ENCODE measurements around the gene EFCAB6. TPM values are rescaled to one million over a fixed set of nuclear protein-coding genes. Genes with fewer than 3 reads are reported as not detected.

The EFCAB6 gene
- polyA plus RNA-seq, 3 donors from 2014 or later: 0.04 to 0.18 TPM; not detected in 1

DNA sequence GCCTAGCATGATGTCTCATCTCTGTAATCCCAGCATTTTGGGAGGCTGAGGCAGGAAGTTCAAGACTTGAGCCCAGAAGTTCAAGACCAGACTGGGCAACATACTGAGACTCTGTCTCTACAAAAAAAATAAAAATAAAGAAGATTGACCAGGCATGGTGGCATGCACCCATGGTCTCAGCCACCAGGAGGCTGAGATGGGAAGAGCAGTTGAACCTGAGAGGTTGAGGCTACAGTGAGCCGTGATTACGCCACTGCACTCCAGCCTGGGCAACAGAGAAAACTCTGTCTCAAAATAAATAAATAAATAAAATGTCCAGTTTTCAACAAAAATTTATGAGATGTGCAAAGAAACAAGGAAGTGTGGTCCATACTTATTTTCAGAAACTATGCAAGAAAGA is 28.3 kb downstream of the EFCAB6 start:
- Mint-ChIP-seq H3K36me3 (no peaks in the 10 kb centered on the region), H3K27ac (no peak overlapping the region), H3K9me3 (no peaks in the 10 kb centered on the region), H3K4me3 (no peak overlapping the region), H3K4me1 (no peaks in the 10 kb centered on the region), H3K27me3 (ENCODE audit: low read depth in 3 of 3) (peaks cover 5 to 11% (median 6%) of the 10 kb centered on the region in 3 donors)
- DNase-seq: no peak

DNA sequence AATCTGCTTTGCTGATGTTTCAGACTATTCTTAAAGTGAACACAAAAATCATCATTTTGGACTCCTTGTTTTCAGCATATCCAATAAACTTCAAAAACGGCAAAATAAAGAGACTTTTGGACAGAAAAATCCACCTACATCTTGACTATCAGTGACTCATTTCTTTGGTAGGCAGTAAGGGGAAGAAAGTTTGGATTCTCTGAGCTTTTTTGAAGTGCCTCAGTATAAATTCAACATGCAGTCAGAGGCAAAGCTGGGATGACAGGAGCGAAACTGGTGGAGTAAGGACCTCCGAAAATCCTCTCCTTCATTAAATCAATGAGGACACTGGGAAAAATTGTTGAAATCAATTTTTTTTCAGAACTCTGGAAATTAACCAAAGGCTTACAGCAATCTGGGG is 29.7 kb downstream of the EFCAB6 start:
- DNase-seq: no peak
- Mint-ChIP-seq H3K27me3 (ENCODE audit: low read depth in 3 of 3) (peaks cover 3 to 11% (median 5%) of the 10 kb centered on the region in 3 donors), H3K27ac (no peak overlapping the region), H3K9me3 (no peaks in the 10 kb centered on the region), H3K4me1 (no peaks in the 10 kb centered on the region), H3K36me3 (no peaks in the 10 kb centered on the region), H3K4me3 (no peak overlapping the region)

DNA sequence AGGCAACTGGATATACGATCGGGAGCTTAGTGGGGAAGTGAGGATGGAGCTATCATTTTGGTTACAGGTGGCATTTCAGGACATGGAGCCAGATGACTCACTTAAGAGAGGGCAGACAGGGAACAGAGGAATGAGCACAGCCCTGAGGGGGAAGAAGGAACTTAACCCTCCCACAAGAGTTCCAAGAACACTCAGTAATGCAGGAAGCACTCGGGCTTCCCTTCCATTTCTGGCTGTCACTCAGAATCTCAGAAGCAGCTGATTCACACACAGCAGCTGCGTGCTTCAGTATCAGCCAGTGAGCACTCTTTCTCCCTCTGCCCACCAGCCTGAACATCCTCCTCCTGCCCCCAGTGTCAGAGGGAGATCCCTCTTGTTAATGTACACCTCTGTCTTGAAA is 34.8 kb downstream of the EFCAB6 start:
- H3K36me3 Mint-ChIP-seq: no peaks in the 10 kb centered on the region

DNA sequence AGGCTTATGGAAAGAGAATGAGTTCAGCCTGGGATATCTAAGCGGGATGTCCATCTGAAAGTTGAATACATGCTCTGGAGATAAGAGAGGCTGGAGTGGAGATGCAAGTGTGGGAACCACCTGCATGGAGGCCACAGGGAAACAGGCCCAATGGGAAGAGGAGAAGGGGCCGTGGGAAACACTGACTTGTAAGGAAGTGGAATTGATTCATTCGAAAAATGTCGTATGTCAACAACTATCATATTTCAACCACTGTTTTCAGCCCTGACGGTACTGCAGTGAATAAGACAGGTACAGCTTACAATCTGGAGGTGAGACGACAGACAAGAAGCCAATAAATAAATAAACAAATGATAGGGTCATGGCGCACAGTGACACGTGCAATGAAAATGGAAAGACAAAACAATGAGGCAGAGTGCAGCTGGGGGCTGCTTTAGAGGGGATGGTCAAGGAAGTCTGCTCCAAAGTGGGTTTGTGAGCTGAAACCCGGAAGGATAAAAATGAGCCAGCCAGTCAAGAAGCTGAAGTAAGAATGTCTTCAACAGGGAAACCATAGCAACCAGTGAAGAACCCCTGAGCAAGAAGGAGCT is 35.9 kb downstream of the EFCAB6 start:
- H3K4me3 Mint-ChIP-seq: no peak overlapping the region
- H3K9me3 Mint-ChIP-seq: no peaks in the 10 kb centered on the region
- H3K4me1 Mint-ChIP-seq: no peaks in the 10 kb centered on the region
- H3K36me3 Mint-ChIP-seq: no peaks in the 10 kb centered on the region
- no peak overlapping the region for H3K27ac Mint-ChIP-seq
- no peak for DNase-seq
- peaks cover 4 to 11% (median 6%) of the 10 kb centered on the region in 3 donors for H3K27me3 Mint-ChIP-seq (ENCODE audit: low read depth in 3 of 3)

More for the DNA sequence above, 34.8 kb downstream of the EFCAB6 start:
- Mint-ChIP-seq H3K4me3 (no peak overlapping the region), H3K27me3 (ENCODE audit: low read depth in 3 of 3) (peaks cover 0 to 8% (median 4%) of the 10 kb centered on the region in 3 donors), H3K4me1 (no peaks in the 10 kb centered on the region), H3K27ac (no peak overlapping the region), H3K9me3 (no peaks in the 10 kb centered on the region)
- no peak for DNase-seq

DNA sequence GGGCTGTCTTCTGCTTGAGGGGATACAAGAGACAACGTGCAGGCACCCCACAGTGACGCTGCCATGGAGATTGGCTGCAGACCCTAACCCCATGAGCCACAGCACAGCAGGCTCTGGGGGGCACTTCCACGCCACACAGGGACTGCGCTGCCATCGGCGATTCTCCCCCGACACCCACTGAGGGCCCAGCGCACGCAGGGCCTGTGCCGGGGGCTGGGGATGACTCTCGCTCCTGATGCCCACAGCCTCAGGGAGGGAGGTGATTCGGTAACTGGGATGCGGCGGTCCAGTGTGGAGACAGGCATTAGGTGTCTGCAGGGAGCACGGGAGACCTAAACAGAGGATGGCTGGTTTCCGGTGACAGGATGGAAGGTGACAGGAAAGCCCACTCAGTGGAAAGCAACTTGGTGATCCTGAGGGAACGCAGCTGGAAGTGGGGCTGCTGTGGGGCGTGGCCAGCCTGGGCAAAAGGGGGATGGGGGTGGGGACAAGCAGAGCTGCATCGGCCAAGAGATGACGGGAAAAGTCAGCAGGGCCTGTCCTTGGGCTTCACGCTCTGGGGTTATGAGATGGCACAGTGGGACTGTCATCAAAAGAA is 37.7 kb downstream of the EFCAB6 start:
- Mint-ChIP-seq H3K27ac (no peak overlapping the region), H3K27me3 (ENCODE audit: low read depth in 3 of 3) (peaks cover 4 to 7% (median 6%) of the 10 kb centered on the region in 3 donors), H3K4me1 (no peaks in the 10 kb centered on the region), H3K4me3 (no peak overlapping the region), H3K36me3 (no peaks in the 10 kb centered on the region), H3K9me3 (no peaks in the 10 kb centered on the region)
- no peak for DNase-seq

DNA sequence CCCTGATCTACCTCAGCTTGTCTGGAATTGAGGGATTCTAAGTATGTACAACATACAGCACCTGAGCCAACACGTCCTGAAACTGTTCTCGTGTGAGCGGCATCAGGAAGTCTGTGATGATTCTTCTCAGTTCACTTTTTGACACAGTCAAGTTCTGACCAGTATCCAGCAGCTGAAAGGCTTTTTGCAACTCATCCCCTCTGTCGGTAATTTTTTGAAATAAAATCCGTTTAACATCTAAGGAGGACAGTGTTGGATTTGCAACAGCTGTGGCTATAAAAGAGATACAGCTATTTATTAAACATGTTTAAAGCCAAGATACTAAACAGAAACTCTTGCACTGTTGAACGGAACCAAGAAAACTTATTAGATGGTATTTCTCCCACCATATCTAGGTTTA is 39.3 kb downstream of the EFCAB6 start:
- H3K9me3 Mint-ChIP-seq: no peaks in the 10 kb centered on the region
- H3K27ac Mint-ChIP-seq: no peak overlapping the region
- no peak for DNase-seq
- H3K36me3 Mint-ChIP-seq: no peaks in the 10 kb centered on the region
- H3K27me3 Mint-ChIP-seq (ENCODE audit: low read depth in 3 of 3): peaks cover 4 to 7% (median 6%) of the 10 kb centered on the region in 3 donors
- H3K4me1 Mint-ChIP-seq: no peaks in the 10 kb centered on the region
- no peak overlapping the region for H3K4me3 Mint-ChIP-seq

DNA sequence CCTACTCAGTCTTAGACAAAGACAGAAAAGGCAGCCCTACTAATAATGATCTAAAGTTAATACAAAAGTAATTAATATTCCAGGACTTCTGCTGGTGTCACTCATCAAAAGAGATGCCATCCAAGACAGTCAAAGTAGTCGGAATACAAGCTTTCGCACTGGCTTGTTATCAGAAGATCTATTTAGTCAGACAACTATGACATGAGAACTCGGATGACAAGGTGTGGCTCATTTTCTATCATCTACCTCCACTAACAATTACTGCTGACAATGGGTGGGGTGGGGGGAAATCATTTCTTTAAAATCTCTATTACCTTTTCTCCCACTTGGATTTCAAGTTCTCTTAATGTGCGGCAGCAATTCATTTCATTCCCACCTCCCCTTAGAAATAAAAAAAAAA is 56.7 kb downstream of the EFCAB6 start:
- Mint-ChIP-seq H3K36me3 (no peaks in the 10 kb centered on the region), H3K4me3 (no peak overlapping the region), H3K27ac (no peak overlapping the region), H3K4me1 (no peaks in the 10 kb centered on the region), H3K27me3 (ENCODE audit: low read depth in 3 of 3) (peaks cover 3 to 12% (median 8%) of the 10 kb centered on the region in 3 donors), H3K9me3 (peaks cover 0 to 2% (median 0%) of the 10 kb centered on the region in 6 donors)
- DNase-seq: no peak

DNA sequence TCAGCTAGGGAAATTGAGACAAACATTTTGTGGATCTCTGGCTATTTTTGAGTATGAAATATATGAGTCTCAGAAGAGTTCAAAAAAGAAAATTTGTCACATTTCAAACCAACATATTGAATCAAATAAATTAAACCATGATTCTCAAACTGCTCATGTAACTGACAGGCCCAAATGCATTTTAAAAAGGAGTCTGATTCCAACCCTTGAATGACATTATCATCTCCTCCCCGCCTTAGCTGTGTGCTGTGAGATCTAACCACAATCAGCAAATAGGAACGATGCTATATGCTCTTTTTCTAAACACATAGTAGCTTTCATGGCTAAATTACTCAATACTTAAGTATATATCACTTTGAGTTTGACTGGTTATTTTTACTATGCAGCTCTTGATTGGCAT is 57.1 kb downstream of the EFCAB6 start:
- no peak for DNase-seq
- H3K9me3 Mint-ChIP-seq: peaks cover 0 to 2% (median 0%) of the 10 kb centered on the region in 6 donors
- H3K27me3 Mint-ChIP-seq (ENCODE audit: low read depth in 3 of 3): peaks cover 3 to 12% (median 8%) of the 10 kb centered on the region in 3 donors
- H3K36me3 Mint-ChIP-seq: no peaks in the 10 kb centered on the region
- no peaks in the 10 kb centered on the region for H3K4me1 Mint-ChIP-seq
- no peak overlapping the region for H3K4me3 Mint-ChIP-seq
- H3K27ac Mint-ChIP-seq: no peak overlapping the region

DNA sequence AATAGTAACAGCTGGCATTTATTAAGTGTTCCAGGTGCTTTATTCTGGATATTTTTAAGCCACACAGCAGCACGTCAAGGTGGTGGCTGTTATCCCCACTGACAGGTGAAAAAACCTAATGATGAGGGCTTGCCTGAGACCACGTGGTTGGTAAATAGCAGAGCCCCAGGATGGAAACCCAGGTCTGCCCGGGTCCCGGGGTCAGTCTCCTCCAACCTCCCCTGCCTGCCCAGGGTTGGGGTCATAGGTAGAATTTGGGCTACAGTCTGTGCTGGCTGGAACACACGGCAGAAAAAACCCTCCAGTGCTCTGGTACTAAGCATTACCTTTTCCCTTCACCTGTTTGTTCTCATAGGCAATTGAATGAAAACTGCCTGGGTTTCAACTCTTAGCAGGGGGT is 57.9 kb downstream of the EFCAB6 start:
- peaks cover 3 to 12% (median 6%) of the 10 kb centered on the region in 3 donors for H3K27me3 Mint-ChIP-seq (ENCODE audit: low read depth in 3 of 3)
- no peaks in the 10 kb centered on the region for H3K4me1 Mint-ChIP-seq
- no peak overlapping the region for H3K27ac Mint-ChIP-seq
- peaks cover 0 to 2% (median 0%) of the 10 kb centered on the region in 6 donors for H3K9me3 Mint-ChIP-seq
- H3K4me3 Mint-ChIP-seq: no peak overlapping the region
- H3K36me3 Mint-ChIP-seq: no peaks in the 10 kb centered on the region
- DNase-seq: no peak

DNA sequence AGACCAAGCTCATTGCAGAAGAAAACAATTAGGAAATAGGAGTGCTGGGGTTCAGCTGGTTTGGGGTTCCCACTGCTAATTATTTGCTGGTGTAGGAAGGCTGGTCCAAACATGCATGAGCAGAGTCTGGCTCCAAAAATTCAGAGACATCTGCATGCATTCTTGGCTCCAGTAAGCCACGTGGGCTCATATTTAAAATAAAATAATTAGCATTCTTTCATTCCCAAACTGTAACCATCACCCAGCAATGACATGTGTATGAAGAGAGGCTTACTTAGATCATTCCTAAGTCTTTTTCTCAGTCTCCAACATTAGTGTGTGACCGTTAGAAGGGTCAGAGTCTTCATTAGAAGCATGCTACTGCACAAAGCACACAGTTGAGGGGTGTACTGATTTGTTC is 58.4 kb downstream of the EFCAB6 start:
- Mint-ChIP-seq H3K4me3 (no peak overlapping the region), H3K9me3 (peaks cover 0 to 2% (median 0%) of the 10 kb centered on the region in 6 donors), H3K36me3 (no peaks in the 10 kb centered on the region), H3K27ac (no peak overlapping the region), H3K27me3 (ENCODE audit: low read depth in 3 of 3) (peaks cover 3 to 12% (median 6%) of the 10 kb centered on the region in 3 donors), H3K4me1 (no peaks in the 10 kb centered on the region)
- no peak for DNase-seq

DNA sequence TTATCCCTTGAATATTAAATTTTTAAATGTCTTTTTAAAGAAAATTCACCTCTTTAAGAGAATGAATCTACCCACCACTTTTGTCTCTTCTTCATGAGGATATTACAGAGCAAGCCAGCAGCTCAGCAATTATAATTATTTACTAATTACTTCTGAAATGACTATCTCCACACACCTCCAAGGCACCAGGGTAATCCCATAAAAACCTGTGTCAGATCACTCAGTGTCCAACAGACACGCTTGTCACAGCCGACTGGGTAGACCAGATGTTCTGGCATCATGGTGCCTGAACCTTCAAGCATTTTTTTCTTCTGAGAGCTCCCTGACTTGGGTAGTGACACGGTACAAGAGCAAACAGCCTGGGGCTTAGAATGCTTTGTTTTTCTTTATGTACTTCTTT is 61.4 kb downstream of the EFCAB6 start:
- no peak overlapping the region for H3K27ac Mint-ChIP-seq
- no peaks in the 10 kb centered on the region for H3K4me1 Mint-ChIP-seq
- H3K36me3 Mint-ChIP-seq: no peaks in the 10 kb centered on the region
- DNase-seq: no peak
- no peak overlapping the region for H3K4me3 Mint-ChIP-seq
- peaks cover 3 to 7% (median 4%) of the 10 kb centered on the region in 3 donors for H3K27me3 Mint-ChIP-seq (ENCODE audit: low read depth in 3 of 3)
- no peaks in the 10 kb centered on the region for H3K9me3 Mint-ChIP-seq

DNA sequence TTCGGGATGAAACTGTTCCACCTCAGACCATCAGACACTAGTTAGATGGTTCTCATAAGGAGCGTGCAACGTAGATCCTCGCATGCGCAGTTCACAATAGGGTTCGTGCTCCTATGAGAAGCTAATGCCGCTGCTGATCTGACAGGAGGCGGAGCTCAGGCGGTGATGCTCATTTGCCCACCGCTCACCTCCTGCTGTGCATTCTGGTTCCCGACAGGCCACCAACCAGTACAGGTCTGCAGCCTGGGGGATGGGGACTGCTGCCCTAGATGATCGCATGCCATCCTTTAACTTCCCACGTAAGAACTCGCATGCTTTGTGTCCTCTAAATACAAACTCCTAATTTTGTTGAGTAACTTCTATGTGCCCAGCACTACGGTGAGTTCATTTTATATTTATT is 62.6 kb downstream of the EFCAB6 start:
- H3K4me1 Mint-ChIP-seq: no peaks in the 10 kb centered on the region
- H3K9me3 Mint-ChIP-seq: no peaks in the 10 kb centered on the region
- H3K27ac Mint-ChIP-seq: no peak overlapping the region
- no peak overlapping the region for H3K4me3 Mint-ChIP-seq
- no peaks in the 10 kb centered on the region for H3K36me3 Mint-ChIP-seq
- DNase-seq: no peak
- H3K27me3 Mint-ChIP-seq (ENCODE audit: low read depth in 3 of 3): peaks cover 3 to 7% (median 4%) of the 10 kb centered on the region in 3 donors

DNA sequence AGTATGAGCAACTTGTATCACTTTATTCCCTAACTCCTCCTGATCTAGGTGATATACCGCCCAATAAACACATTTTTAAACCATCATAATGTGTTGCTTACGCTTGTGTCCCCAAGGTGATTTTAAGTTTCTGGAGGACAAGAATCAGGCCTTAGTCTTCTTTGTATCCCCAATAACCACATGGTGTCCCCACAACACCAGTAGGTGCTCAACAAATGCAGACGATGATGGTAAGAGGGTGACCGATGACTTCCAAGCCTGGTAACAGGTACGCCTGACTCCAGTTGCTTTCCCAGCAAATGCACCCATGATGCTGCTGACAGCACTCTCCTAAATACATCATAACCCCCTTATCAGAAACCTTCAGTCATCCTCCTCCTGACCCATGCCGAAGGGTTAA is 64.2 kb downstream of the EFCAB6 start:
- Mint-ChIP-seq H3K36me3 (no peaks in the 10 kb centered on the region), H3K27ac (no peak overlapping the region), H3K4me3 (no peak overlapping the region), H3K27me3 (ENCODE audit: low read depth in 3 of 3) (peaks cover 3 to 7% (median 7%) of the 10 kb centered on the region in 3 donors), H3K9me3 (no peaks in the 10 kb centered on the region), H3K4me1 (no peaks in the 10 kb centered on the region)
- DNase-seq: no peak

DNA sequence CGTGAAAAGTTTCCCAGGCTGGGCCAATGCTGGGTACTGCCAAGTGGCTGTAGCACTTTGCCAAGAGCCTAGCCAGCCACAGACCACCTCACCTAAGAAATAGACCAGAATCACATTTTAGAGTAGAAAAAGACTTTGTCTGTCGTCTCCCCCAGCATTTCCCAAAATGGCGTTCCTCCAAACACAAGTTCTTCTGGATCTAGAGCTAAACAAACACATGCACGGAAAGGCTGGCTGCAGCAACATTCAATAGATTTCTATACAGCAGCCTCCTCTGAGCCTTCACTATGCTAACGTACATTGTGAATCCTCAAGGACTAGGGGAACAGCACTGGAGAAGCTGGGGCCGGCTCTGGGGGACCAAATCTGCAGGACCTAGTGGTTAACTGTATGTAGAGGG is 65.0 kb downstream of the EFCAB6 start:
- H3K9me3 Mint-ChIP-seq: no peaks in the 10 kb centered on the region
- no peak overlapping the region for H3K4me3 Mint-ChIP-seq
- no peak overlapping the region for H3K27ac Mint-ChIP-seq
- no peaks in the 10 kb centered on the region for H3K4me1 Mint-ChIP-seq
- H3K36me3 Mint-ChIP-seq: no peaks in the 10 kb centered on the region
- peaks cover 3 to 7% (median 5%) of the 10 kb centered on the region in 3 donors for H3K27me3 Mint-ChIP-seq (ENCODE audit: low read depth in 3 of 3)
- DNase-seq: no peak

Measured in immature natural killer cell (primary cell).